GM12892 (cell line): ENCODE measurements around the gene TARBP2. TPM values are rescaled to one million over a fixed set of nuclear protein-coding genes. Genes with fewer than 3 reads are reported as not detected.

Source experiments
- DNase-seq: peaks from one replicate; pipeline ENCODE4 v3.0.0; 2011; ENCODE audit not compliant: insufficient read length
- FAIRE-seq: peaks from 2 replicates; lab custom pipeline; 2011; peaks lifted over from hg19 to GRCh38; lab: Jason Lieb, UNC
- POLR2A ChIP-seq: IDR thresholded peaks from 2 replicates; pipeline ENCODE4 v1.6.1; 2011; ENCODE audit warnings: low read depth, low read length, control low read depth
- POLR2AphosphoS5 ChIP-seq: IDR thresholded peaks from 2 replicates; pipeline ENCODE4 v1.6.1; 2011; ENCODE audit warnings: low read depth, low read length, control low read depth
- TAF1 ChIP-seq: IDR thresholded peaks from 2 replicates; pipeline ENCODE4 v1.6.1; 2011; ENCODE audit warnings: low read depth, mild to moderate bottlenecking, control low read depth, low read length, borderline replicate concordance
- polyA plus RNA-seq: library from polyadenylated mRNA; unstranded; fragments of >200 nt; gene quantifications from one replicate; pipeline ENCODE4 v1.2.1, GENCODE V29; 2012; ENCODE audit warnings: missing spikeins, inconsistent platforms; ENCODE audit not compliant: missing spikeins

The TARBP2 gene, protein sequence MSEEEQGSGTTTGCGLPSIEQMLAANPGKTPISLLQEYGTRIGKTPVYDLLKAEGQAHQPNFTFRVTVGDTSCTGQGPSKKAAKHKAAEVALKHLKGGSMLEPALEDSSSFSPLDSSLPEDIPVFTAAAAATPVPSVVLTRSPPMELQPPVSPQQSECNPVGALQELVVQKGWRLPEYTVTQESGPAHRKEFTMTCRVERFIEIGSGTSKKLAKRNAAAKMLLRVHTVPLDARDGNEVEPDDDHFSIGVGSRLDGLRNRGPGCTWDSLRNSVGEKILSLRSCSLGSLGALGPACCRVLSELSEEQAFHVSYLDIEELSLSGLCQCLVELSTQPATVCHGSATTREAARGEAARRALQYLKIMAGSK
- 30.4 TPM for polyA plus RNA-seq

DNA sequence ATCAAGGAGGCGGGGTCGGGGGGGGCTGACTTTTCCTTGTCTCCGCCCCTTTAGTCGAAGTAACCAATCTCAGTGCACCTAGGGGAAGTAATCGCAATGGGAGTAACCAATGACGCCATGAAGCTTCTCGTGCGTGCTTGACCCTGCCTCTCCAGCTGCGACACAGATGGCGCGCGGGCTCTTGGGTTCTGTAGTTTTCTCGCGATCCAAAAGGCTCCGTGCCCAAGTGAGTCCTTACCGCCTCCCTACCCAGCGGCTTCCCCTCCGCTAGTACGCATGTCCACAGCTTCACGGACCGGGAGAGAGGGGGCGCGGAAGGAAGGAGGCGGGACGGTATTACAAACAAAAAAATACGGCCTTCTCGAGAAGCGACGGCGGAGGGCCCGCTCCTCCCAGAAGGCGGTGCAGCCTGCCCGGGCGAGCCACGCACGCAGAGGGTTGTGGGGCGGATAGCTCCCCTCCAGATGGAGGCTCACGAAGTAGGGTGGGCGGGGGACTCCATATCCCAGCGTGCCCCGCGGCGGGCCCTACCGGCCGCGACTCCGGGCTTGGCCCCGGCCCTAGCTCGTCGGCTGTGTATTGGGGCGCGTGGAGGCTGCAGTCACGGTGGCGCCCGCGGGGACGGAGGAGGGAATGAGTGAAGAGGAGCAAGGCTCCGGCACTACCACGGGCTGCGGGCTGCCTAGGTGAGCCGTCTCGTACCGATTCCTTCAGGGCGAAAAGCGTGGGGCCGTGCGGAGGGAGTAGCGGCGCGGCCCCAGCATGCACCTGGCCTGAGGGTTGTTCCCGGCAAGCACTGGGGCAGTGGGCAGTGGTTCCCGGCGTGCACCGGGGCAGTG lies at the start of gene TARBP2:
Gene TARBP2, plus strand, starts transcription at position 508 of the 839 bp plus-strand sequence. Its CDS starts 126 bp downstream, at position 634.
- TF ChIP-seq POLR2A (peak; percentile 89), TAF1 (0 out of 2 replicates have a peak, but pooled peaks have one; percentile 47), POLR2AphosphoS5 (peak; percentile 91)
- peak; percentile 98 for FAIRE-seq
- peak; percentile 89 for DNase-seq

DNA sequence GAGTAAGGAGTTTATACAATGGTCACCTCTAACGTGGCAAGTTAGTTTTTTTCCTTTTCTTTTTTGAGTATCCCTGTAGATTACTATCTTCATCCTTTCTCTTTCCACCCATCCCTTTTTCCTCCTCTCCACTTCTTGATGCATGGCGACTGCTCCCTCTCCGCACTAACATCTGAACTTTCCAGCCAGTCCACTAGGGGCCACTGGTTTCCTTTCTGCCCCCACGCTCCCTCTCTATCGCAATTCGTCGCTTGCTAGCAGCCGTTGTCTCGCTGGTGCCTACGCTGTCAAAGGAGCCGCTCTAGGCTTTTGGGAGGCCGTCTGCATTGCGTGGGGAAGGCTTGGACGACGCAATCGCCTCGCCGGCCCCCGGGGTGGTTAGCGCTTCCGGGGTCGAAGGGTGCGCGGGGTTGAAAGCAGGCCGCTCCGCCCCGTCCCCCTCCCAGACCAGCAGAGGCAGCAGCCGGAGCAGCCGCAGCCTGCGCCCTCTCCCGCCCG lies 49.4 kb upstream of the TARBP2 start, which contains the start of gene PCBP2:
Gene PCBP2, plus strand, starts transcription at position 442 of the 498 bp plus-strand sequence. CDS start 2,699 bp downstream, outside the sequence.
- FAIRE-seq, result peak; percentile 98
- DNase-seq, result peak; percentile 96
- TF ChIP-seq TAF1, result peak; percentile 92
- peak; percentile 88 for TF ChIP-seq POLR2A
- TF ChIP-seq POLR2AphosphoS5, result peak; percentile 94

DNA sequence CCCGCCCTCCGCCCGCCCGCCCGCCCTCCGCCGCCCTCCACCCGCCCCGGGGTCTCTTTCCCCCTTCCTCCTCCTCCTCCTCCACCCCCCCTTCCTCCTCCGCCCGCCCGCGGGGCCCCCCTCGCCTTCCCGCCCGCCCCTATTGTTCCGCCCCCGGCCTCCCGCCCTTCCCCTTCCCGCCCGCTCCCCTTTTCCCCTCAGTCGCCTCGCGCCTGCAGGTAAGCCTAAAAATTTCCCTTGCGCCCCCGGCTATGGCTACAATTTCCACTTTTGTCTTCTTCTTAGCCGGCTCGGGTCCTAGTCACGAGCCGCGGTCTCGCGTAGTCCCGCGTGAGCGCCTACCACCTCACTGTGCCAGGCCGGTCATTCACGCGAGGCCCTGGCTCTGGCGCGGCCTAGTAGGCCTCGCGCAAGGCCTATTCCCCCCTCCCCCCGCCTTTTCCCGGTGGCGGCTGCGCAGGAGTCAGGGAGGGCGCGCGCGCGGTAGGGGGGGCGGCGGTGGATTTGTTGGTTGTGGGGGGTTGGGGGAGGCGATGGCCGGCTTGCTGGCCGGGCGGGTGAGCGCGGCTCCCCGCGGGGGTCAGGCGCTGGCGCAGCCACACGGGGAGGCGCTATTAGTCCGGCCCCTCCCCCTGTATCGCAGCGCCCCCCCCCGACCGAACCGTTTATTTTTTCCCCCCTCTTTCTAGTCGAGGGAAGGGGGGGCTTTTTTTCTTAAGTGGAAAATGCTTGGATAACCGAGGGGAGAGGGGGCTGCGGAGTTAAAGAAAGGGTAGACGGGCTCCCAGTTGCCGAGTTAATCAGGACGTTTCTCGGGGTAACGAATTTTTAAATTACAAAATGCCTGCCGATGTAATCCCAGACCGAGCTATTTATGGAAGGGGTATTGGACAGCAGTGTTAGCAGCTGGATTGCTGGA lies 48.7 kb upstream of the TARBP2 start:
- TF ChIP-seq POLR2A (peak; percentile 65), POLR2AphosphoS5 (peak; percentile 79), TAF1 (no peak)
- DNase-seq (peak; percentile 61), FAIRE-seq (no peak)

DNA sequence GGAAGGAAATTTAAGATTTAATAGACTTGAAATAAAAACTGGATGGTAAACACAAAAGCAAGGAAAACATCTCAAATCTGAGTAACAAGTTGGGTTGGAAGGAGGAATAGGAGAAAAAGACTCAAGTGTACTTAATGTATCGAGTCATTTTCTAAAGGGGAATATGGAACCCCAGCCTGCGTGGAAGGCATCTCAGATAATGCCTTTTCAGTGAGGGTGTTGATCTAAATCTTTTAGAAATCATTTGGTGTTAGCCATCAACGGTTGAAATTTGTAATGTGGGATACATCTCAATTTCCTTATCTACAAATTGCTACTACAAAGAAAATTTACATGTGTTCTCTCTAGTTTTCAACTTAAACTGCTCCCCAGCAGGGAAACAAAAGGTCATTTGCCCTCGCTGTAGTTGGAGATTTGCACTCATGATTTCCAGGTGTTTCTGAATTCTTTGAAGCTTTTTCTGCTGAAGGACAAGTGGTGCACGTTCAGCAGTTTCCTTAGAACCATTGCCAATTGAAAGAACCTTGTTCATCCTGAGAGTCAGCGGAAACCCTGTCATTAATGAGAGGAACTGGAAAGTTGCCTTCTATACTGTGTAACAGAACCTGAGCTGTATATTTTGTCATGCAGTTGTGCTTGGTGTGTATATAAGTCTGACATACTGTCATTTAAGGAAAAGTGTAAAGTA lies 47.0 kb upstream of the TARBP2 start:
- no peak for TF ChIP-seq TAF1
- no peak for TF ChIP-seq POLR2AphosphoS5
- TF ChIP-seq POLR2A, result no peak; the same call in none of the 2 replicates
- no peak for FAIRE-seq
- DNase-seq, result no peak

DNA sequence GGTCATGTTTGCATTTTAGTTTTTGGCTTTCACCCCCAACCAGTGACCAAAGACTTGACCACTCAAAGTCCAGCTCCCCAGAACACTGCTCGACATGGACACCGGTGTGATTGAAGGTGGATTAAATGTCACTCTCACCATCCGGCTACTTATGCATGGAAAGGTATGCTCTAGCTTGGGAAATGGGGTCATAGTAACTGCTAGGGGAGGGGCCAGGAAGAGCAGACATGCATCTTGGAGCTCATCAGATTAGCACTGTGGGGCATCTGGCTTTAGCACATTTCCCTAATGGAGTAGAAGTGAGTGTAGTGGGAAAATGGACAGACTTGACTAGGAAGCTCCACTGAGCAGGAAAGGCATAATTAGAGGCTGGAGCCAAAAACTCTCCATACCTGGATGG lies 46.4 kb upstream of the TARBP2 start:
- DNase-seq (no peak), FAIRE-seq (no peak)
- TF ChIP-seq POLR2A, result no peak; the same call in 1 of the 2 replicates
- TF ChIP-seq POLR2AphosphoS5, result peak; percentile 30; the same call in 1 of the 2 replicates

DNA sequence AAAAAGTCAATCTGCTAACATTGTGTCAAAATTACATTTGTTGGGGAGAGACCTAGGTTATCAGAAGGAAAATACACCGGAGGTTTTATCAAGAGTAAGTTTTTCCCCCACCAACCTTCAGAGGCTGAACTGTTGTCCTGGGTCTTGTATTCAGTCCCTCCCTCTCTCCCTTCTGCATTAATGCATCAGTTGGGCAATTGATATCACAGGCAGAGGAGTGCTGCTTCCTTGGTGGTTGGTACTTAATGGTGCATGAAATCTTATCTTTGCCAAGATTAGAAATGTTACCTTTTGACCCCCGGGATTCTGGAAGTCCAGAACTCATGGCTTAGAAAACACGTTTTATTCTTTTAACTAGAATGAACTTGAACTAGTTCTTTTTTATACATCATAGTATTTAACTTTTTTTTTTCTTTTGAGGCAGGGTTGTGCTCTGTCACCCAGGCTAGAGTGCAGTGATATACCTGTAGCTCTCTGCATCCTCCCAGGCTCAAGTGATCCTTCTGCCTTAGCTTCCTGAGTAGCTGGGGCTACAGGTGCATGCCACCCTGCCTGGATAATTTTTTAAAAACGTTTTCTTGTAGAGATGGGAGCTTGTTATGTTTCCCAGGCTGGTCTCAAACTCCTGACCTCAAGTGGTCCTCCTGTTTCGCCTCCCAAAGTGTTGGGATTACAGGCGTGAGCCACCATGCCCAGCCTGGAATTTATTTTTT lies 44.3 kb upstream of the TARBP2 start:
- FAIRE-seq (no peak), DNase-seq (no peak)
- TF ChIP-seq POLR2AphosphoS5, result peak; percentile 42; the same call in 1 of the 2 replicates
- no peak for TF ChIP-seq TAF1

DNA sequence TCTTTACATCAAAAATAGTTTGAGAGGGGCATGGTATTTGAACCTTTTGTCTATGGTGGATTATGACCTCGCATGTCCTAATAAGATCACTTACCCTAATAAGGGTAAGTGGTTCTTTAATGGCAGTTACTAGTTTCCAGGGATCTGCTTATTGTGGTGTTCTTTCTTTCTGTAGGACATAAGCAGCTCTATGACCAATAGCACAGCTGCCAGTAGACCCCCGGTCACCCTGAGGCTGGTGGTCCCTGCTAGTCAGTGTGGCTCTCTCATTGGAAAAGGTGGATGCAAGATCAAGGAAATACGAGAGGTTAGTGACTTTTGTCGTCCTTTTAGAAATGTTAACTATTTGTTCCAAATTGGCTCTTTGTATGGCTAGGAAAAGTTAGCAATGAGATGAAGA lies 42.0 kb upstream of the TARBP2 start:
- DNase-seq (no peak), FAIRE-seq (no peak)
- TF ChIP-seq POLR2A (no peak), POLR2AphosphoS5 (no peak), TAF1 (no peak)

DNA sequence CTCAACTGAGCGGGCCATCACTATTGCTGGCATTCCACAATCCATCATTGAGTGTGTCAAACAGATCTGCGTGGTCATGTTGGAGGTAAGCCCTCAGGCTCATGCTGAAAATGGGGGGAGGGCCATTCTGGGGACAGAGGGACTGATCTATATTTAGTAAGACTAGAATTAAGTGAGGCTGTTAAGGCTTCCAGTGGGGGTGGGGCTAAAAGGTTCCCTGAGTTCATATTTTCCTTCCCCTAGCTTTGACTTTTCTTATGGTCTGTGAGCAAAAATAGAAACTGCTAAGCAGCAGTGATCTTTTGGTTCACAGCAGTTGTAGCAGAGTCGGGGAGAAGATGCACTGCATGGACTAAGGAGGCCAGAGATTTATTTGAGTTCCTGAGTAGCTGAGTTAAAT lies 40.0 kb upstream of the TARBP2 start:
- no peak for DNase-seq
- no peak for FAIRE-seq

DNA sequence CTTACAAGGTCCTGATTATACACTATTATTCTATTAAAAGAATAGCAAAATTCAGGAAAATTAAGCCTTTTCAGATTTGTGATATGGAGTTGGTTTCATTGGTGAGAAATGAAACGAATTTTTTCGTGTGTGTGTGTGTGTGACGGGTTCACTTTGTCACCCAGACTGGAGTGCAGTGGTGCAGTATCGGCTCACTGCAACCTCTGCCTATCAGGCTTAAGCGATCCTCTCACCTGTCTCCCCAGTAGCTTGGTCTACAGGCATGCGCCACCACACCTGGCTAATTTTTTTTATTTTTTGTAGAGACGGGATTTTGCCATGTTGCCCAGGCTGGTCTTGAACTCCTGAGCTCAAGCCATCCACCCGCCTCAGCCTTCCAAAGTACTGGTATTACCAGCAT lies 39.5 kb upstream of the TARBP2 start:
- DNase-seq (no peak), FAIRE-seq (no peak)
- no peak for TF ChIP-seq TAF1
- TF ChIP-seq POLR2A, result 0 out of 2 replicates have a peak, but pooled peaks have one; percentile 32

More for the DNA sequence above, 40.0 kb upstream of the TARBP2 start:
- TF ChIP-seq POLR2AphosphoS5, result peak; percentile 70
- TF ChIP-seq TAF1, result no peak
- TF ChIP-seq POLR2A, result peak; percentile 33

DNA sequence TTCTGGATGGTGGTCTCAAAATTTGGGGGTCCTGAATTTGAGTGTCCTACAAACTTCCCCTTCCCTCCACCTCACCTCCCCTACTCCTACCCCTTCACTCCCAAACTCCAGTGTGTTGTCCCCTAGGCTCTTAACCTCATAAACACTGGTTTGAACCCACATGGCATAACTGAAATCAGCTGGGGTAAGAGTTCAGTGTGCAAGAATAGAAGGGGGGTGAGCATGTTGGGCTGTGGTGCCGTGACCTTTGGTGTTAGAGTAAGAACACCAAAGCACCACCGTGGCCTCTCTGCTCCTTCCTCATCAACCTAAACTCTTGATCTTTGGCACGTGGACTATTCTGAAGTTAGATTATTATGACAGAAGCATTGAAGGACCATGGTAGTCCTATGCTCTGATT lies 38.1 kb upstream of the TARBP2 start:
- DNase-seq (no peak), FAIRE-seq (no peak)
- TF ChIP-seq POLR2A (peak; percentile 43; the same call in 1 of the 2 replicates), POLR2AphosphoS5 (0 out of 2 replicates have a peak, but pooled peaks have one; percentile 28), TAF1 (no peak)
